ENCODE measurements around the gene TOR1AIP2.

DNA sequence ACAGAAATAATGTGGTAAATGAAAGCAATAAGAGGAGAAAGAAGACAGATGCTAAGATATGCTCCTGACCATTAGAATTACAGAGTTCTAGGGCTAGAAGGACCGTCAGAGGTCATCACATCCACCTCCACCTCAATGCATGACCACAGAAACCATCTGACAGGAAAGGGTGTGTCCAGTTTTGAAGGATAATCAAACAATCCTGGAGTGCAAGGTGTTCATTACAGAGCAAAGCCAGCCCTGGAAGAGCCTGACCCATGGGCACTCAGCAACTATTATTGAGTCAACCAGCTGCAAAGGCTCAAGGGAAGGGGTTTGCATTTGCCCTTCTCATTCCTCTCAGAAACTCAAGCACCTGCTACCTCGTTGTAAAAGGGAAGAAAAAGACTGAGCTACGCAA lies 46.4 kb downstream of the TOR1AIP2 start:
- no peak for TF ChIP-seq CTCF (conservative IDR thresholded peaks at IDR 0.05; ENCODE audit: low read length)
- no peak for TF ChIP-seq EZH2phosphoT487 (IDR thresholded peaks at IDR 0.05; ENCODE audit: borderline replicate concordance, low read depth, low read length)
